Ovary (tissue), 9 donors: ENCODE measurements around the gene IMPA2. TPM values are rescaled to one million over a fixed set of nuclear protein-coding genes. Genes with fewer than 3 reads are reported as not detected.
"Not testable (repeated sequence)": the region's sequence is repeated elsewhere in the genome, so short reads cannot be mapped to it uniquely, and the experiment has no call there.

Source experiments
- DNase-seq, 5 donors: peaks; one replicate each; pipeline ENCODE4 v3.0.0-alpha.2; 2019 to 2020
- H3K27ac ChIP-seq, 2 donors: fragments of 200-600 bp; one replicate each; pipeline versions ENCODE4 v1.5.1 to v1.8.0; 2019 to 2022
- H3K27me3 ChIP-seq: fragments of 200-600 bp; one replicate; pipeline ENCODE4 v1.8.0; 2022
- H3K36me3 ChIP-seq: fragments of 200-600 bp; sonication (generic); one replicate; pipeline ENCODE4 v1.5.1; 2019
- H3K4me1 ChIP-seq: one replicate; pipeline ENCODE4 v1.8.1; 2013; ENCODE audit warnings: mild to moderate bottlenecking, moderate library complexity; ENCODE audit not compliant: insufficient read depth
- H3K4me3 ChIP-seq: fragments of 200-600 bp; sonication (generic); one replicate; pipeline ENCODE4 v1.5.1; 2017
- H3K9me3 ChIP-seq, 2 donors: fragments of 200-600 bp in 1 of 2; sonication (generic) in 1 of 2; one replicate each; pipeline versions ENCODE4 v1.5.1 to v1.8.1; 2013 to 2019; ENCODE audit warnings: mild to moderate bottlenecking in 1 of 2, moderate library complexity in 1 of 2
- CTCF ChIP-seq, 3 donors: fragments of 450-650 bp in 2 of 3; fragments of 200-600 bp in 1 of 3; IDR thresholded peaks; one replicate each; pipeline versions ENCODE4 v1.5.1 to v1.8.0; 2016 to 2022; ENCODE audit warnings: antibody characterized with exemption in 3 of 3, mild to moderate bottlenecking in 1 of 3
- EP300 ChIP-seq: sonication (generic); formaldehyde crosslinking; IDR thresholded peaks from one replicate; pipeline ENCODE4 v1.6.1; 2017; ENCODE audit warnings: antibody characterized with exemption
- POLR2A ChIP-seq: fragments of 450-650 bp; IDR thresholded peaks from one replicate; pipeline ENCODE4 v1.6.1; 2017; ENCODE audit warnings: antibody characterized with exemption, mild to moderate bottlenecking, moderate library complexity
- WGBS, 3 donors: extraction: QIAGEN DNeasy Blood & Tissue Kit in 1 of 3; methylation state at CpG; one replicate each; pipeline versions ENCODE4 v1.1.5 to v1.1.7; 2013 to 2017; 5-methylcytosine and 5-hydroxymethylcytosine counted together
- intact Hi-C, 4 donors: fragments of 100-400 bp; cut with DNase I; formaldehyde crosslinking; loops; one replicate each; pipeline versions ENCODE4 v1.11.0 to v1.15.1; 2022 to 2023
- polyA plus RNA-seq, 2 donors: library from polyadenylated mRNA; stranded (reverse); fragments of 200-250 nt in 1 of 2; fragments of 350-450 nt in 1 of 2; fragmentation: Illumina TruSeq in 1 of 2; extraction: RNeasy Lipid Tissue Mini Kit (QIAGEN cat#74804) in 1 of 2; gene quantifications; one replicate each; pipeline ENCODE4 v1.2.3, GENCODE V29; 2013 to 2014
- total RNA-seq, 7 donors: library from RNA; depleted of rRNA in 2 of 7; stranded (reverse); fragments of >200 nt in 2 of 7; fragmentation: NEBNext Ultra II Directional in 3 of 7; extraction: Animal tissue kit (Norgen Biotek cat#: 25700) in 3 of 7; gene quantifications; one replicate each; pipeline versions ENCODE4 v1.1.0 to v1.2.4, GENCODE V29; 2016 to 2023
- donor health status: DM: no; HTN: no; CAD: no; lungs with moderate emphysema.
- donor health status: DM: no; HTN: no; CAD: no.
- donor health status: Bipolar disorder and iron deficiency.
- donor health status: DM: yes; HTN: yes; CAD: no.
- donor health status: DM: no; HTN: no; CAD: no.
- donor health status: DM: yes; HTN: yes; CAD: no.

IMPA2 gene
- total and polyA plus RNA-seq, 9 donors = 15.4 to 33.5 (median 21.1) TPM

GRCh38 chr18:11953113-11953512, 28.2 kb upstream of the IMPA2 start:
- H3K4me1 ChIP-seq = no peaks in the 10 kb centered on the region
- no peak overlapping the region for H3K27ac ChIP-seq
- WGBS, 3 donors = 93 to 94% (median 93%) methylated on average over 5 of the region's 5 CpGs
- H3K36me3 ChIP-seq = no peaks in the 10 kb centered on the region
- no peaks in the 10 kb centered on the region for H3K27me3 ChIP-seq
- intact Hi-C loops = no loop called here
- no peak for TF ChIP-seq EP300
- H3K9me3 ChIP-seq = no peaks in the 10 kb centered on the region
- no peak overlapping the region for H3K4me3 ChIP-seq
- DNase-seq = no peak

- WGBS, 3 donors = 50 to 57% (median 52%) methylated on average over 8 of the region's 8 CpGs
- peak in 1 of 5 donors; percentile 46 for DNase-seq
- Histone ChIP-seq H3K9me3 (no peaks in the 10 kb centered on the region), H3K27ac (no peak overlapping the region), H3K4me3 (no peak overlapping the region), H3K4me1 (no peaks in the 10 kb centered on the region), H3K36me3 (no peaks in the 10 kb centered on the region), H3K27me3 (no peaks in the 10 kb centered on the region)
- TF ChIP-seq POLR2A = no peak
- TF ChIP-seq CTCF (IDR thresholded peaks at IDR 0.05) = no peak
- TF ChIP-seq EP300 = no peak
- intact Hi-C loops = no loop called here
Measured at GRCh38 chr18:11955239-11956029, 25.9 kb upstream of the IMPA2 start.

- no peak for TF ChIP-seq EP300
- TF ChIP-seq CTCF (IDR thresholded peaks at IDR 0.05) = no peak
- TF ChIP-seq POLR2A = no peak
- H3K4me1 ChIP-seq = no peaks in the 10 kb centered on the region
- H3K36me3 ChIP-seq = no peaks in the 10 kb centered on the region
- DNase-seq = no peak
- no peak overlapping the region for H3K4me3 ChIP-seq
- intact Hi-C loops = no loop called here
- 94 to 97% (median 96%) methylated on average over 10 of the region's 10 CpGs for WGBS, 3 donors
- H3K9me3 ChIP-seq = no peaks in the 10 kb centered on the region
- H3K27me3 ChIP-seq = no peaks in the 10 kb centered on the region
- H3K27ac ChIP-seq = no peak overlapping the region
Measured at GRCh38 chr18:11956371-11957308, 24.7 kb upstream of the IMPA2 start.

GRCh38 chr18:11957636-11958035, 23.7 kb upstream of the IMPA2 start:
- Histone ChIP-seq H3K4me1 (peaks cover 1% of the 10 kb centered on the region), H3K27ac (no peak overlapping the region), H3K27me3 (no peaks in the 10 kb centered on the region), H3K9me3 (no peaks in the 10 kb centered on the region), H3K4me3 (no peak overlapping the region), H3K36me3 (no peaks in the 10 kb centered on the region)
- TF ChIP-seq POLR2A (no peak), CTCF (IDR thresholded peaks at IDR 0.05) (no peak), EP300 (no peak)
- intact Hi-C loops = no loop called here
- DNase-seq = no peak
- 74 to 82% (median 74%) methylated on average over 2 of the region's 2 CpGs for WGBS, 3 donors

- H3K4me3 ChIP-seq, H3K27ac ChIP-seq, H3K9me3 ChIP-seq, DNase-seq, H3K4me1 ChIP-seq, H3K36me3 ChIP-seq, intact Hi-C loops, H3K27me3 ChIP-seq: not testable (repeated sequence)
- WGBS, 3 donors = 93 to 96% (median 96%) methylated on average over 25 to 33 of the region's 33 CpGs
Measured at GRCh38 chr18:11959651-11960050, 21.7 kb upstream of the IMPA2 start.
